Dermis microvascular lymphatic vessel endothelial cell (primary cell): ENCODE results near the gene OSGEP. TPM values are rescaled to one million over a fixed set of nuclear protein-coding genes. Genes with fewer than 3 reads are reported as not detected.
"Not testable (repeated sequence)": the region's sequence is repeated elsewhere in the genome, so short reads cannot be mapped to it uniquely, and the experiment has no call there.

Source experiments
- DNase-seq, 2 donors: peaks; one replicate each; pipeline versions ENCODE4 v3.0.0 to v3.0.0-alpha.2; 2010; ENCODE audit warnings: low read depth in 2 of 2
- total RNA-seq: library from RNA; depleted of rRNA; stranded (reverse); fragments of >200 nt; gene quantifications from 2 replicates; pipeline ENCODE4 v1.2.1, GENCODE V29; 2014

OSGEP gene
- total RNA-seq, 1 donor from 2014 or later, result 54.9 TPM

GRCh38 chr14:20469890-20470602 lies 15.4 kb upstream of the OSGEP start:
- DNase-seq, result peak; percentile 27 to 85

DNA sequence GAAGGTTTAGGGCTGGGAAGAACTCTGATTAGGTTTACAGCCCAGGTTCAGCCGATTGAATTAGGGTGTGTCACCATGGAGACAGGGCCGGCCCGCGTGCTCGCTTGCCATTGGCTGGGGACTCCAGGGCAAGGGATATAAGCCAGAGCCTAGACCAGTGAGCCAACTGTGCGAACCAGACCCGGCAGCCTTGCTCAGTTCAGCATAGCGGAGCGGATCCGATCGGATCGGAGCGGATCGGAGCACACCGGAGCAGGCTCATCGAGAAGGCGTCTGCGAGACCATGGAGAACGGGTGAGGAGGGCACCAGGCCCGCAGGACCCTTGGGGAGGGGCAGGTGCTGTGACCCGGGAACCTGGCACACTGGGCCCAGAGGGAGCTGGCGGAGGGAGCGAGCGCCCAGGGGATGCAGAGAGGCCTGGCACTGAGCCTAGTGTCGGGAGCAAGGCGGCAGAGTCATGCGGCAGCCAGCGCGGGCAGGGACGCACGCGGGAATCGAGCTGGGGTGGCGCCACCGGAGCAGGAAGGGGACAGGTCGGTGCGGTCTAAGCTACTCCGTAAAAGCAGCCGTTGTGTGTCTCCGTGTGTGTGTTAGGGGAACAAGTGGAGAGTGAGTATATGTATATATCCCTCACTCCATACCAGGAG lies 14.8 kb upstream of the OSGEP start, which contains the start of gene PNP:
Gene PNP (plus strand): TSS at position 165 of the 648 bp plus-strand sequence. CDS start 119 bp downstream, at position 284.
- peak; percentile 89 to 93 for DNase-seq

DNA sequence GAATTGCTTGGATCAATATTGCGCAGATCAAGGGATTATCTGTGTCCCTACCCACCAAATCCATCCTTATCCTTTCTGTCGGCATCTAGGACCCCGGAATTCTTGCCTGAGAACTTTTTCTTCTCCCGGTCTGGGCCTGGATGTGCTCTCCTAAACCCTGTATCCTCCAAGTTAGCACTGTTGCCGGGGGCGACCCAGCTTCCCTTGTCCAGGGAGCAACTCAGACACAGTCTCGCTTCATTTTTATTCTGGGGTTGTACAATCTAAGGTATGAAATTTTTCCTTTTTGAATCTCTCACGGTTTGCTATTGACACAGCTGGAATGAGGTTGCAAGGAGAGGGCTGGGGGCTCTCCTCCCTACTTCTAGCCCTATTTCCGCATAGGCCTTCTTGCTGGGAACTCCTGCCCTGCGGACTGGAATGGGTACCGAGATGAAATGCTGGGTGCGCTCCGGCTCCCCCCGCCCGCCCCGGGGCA lies 14.2 kb upstream of the OSGEP start:
- no peak for DNase-seq

GRCh38 chr14:20461225-20462141 lies 6.9 kb upstream of the OSGEP start, which contains the start of gene PIP4P1:
PIP4P1 (minus strand) TSS chr14:20461434; CDS start chr14:20461325, 109 bp downstream.
- DNase-seq, result peak; percentile 100

DNA sequence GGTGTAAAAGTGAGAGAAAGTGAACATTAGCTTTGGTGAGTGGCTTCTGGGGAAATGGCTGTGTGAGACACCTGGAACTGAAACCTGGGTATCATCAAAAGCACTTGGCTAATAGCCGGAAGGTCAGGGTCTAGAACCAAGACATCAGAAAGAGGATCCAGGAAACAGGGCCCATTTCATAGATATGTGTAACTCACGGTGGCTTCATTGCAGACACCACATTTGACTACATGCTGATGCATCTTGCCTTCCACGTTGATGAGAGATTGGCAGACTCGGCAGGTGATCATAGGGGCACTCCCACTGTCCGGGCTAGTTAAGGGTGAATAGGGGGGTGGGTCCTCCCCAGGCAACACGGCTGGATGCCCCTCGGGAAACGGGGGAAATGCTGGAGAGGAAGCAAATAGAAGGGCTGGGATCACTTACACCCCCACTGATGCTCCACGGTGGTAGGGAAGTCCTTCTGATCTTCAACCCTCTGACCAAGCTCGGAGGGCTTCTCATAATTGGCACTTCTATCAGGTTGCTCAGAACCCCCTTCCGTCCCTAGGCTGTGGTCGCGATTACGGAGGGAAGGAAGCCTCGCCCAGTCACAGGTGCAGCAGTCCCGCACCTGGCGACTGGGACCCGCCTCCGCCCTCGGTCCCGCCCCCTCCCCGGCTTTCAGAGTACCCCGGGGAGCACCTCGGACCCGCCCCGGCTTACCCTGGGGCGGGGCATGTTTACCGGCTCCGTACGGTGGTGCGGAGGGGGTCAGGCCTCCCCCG lies 6.0 kb upstream of the OSGEP start:
- peak in 1 of 2 donors; percentile 7 for DNase-seq

DNA sequence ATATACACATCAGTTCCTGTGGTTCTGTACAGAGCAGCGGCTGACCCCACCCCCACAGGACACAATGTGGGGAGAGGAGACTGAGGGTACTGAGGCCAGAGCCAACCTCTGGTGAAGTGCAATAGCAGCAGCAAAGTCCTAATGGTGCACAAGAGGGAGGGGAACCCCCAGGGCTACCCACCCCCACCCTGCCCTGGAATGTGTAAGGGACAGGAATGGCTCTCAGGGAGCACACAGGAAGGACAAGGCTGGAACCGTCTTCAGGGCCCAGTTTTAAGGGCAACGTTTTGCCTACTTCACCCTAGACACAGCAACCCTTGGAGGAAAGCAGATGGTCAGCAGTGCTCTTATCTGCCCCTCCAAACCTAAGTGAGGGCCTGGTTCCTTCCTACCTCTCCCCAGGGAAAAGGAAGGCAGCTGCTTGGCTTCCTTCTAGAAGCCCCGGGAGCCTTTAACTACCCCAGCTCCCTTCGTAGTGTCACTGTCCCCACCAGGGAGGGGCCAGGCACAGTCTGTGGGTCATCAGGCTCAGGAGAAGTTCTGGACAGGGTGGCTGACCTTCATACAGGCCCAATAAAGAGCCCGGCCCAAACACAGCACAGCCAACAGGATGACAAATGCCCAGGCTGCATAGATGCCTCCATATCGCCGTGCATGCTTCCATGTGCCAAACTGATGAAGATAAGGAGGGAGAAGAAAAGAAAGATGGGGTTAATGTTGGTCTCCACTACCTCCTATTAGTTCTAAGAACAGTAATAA lies 3.6 kb upstream of the OSGEP start:
- no peak for DNase-seq

- DNase-seq, result no peak
Observed at GRCh38 chr14:20456971-20457370, 2.4 kb upstream of the OSGEP start.

DNA sequence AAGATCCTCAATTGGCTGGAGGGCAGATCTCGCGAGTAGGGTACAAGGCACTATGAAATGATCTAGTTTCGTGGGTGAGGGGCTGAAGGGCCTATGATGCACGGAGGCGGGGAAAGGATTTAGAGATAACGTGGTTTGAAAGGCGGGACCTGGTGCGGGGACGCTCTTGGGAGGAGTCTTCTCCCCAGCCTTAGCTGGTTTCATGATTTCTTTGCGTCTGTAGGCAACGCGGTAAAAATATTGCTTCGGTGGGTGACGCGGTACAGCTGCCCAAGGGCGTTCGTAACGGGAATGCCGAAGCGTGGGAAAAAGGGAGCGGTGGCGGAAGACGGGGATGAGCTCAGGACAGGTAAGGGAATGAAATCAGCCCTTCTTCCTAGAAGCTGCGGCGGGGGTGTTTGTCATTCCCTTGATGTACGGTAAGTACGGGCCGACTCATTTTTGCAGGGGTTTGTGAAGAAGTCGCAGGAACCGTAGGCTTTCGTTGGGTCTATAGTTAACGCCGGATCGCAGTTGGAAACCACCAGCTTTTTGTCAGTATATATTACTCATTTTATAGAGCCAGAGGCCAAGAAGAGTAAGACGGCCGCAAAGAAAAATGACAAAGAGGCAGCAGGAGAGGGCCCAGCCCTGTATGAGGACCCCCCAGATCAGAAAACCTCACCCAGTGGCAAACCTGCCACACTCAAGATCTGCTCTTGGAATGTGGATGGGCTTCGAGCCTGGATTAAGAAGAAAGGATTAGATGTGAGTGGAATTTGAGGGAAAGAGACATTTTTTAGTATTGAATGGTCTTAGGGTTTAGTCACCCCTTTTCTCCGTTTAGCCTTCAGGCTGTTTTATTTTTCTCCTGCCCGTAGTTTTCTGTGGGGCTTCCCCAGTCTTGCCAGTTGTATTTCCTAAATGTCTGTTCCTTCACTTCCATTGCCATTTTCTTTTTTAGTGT lies 1.0 kb upstream of the OSGEP start:
- peak in 1 of 2 donors; percentile 92 for DNase-seq

GRCh38 chr14:20452831-20453230 lies 1.8 kb downstream of the OSGEP start:
- not testable (repeated sequence) for DNase-seq

DNA sequence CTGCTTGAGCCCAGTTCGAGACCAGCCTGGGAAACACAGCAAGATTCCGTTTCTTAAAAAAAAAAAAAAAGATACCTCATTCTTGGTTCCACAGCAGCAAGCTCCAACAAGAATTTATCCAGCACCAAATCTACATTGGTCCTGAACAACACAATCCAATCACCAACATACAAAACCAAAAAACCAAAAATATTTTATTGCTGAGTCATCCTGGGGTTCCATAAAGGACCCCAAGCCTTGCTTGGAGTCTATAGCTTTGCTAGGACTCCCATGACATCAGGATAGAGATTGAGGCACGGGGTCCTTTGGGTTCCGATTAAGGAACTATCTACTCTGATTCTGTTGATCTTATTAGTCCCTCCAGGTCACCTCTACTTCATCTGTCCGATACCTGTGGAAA lies 7.7 kb downstream of the OSGEP start:
- DNase-seq, result no peak

GRCh38 chr14:20443650-20444049 lies 11.0 kb downstream of the OSGEP start:
- not testable (repeated sequence) for DNase-seq

- DNase-seq, result no peak
Observed at GRCh38 chr14:20441461-20441860, 13.2 kb downstream of the OSGEP start.

DNA sequence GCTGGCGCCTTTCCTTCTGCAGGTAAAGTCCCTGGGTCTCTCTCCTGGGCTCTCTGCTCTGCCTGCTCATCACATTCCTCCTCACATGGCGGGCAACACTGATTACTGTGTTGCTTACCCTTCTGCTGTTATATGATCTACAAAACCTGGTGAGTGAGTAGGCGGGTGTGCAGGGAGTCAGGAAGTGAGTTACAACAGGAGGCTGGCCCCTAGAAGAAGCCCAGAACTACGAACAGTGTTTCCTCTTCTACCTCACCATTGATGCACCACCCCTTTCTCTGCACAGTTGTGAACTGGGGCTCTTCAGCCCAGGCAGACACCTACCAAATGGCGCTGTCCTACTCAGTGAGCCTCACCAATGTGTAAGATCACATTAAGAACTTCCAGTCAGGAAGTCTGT lies 13.7 kb downstream of the OSGEP start:
- peak; percentile 27 to 49 for DNase-seq

- no peak for DNase-seq
Observed at GRCh38 chr14:20440465-20440864, 14.1 kb downstream of the OSGEP start.

DNA sequence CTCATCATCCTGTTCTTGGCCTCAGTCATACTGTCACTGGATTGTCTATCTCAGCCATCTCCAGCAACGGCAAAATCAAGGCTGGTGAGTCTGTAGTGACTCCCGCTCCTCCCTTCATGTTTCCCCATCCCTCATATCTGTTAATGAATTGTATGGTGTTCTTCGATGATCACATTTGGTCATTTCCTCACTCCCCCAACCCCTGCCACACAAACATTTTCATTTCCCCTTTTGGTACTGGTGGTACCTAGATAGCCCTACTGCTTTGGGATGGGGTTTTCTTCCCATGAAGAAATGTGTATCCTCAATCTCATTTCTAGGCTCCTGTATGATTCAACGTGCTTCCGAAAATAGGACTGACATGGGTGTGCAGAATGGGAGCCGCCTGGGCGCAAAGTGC lies 15.9 kb downstream of the OSGEP start:
- no peak for DNase-seq

GRCh38 chr14:20436363-20436755 lies 18.3 kb downstream of the OSGEP start:
- no peak for DNase-seq

DNA sequence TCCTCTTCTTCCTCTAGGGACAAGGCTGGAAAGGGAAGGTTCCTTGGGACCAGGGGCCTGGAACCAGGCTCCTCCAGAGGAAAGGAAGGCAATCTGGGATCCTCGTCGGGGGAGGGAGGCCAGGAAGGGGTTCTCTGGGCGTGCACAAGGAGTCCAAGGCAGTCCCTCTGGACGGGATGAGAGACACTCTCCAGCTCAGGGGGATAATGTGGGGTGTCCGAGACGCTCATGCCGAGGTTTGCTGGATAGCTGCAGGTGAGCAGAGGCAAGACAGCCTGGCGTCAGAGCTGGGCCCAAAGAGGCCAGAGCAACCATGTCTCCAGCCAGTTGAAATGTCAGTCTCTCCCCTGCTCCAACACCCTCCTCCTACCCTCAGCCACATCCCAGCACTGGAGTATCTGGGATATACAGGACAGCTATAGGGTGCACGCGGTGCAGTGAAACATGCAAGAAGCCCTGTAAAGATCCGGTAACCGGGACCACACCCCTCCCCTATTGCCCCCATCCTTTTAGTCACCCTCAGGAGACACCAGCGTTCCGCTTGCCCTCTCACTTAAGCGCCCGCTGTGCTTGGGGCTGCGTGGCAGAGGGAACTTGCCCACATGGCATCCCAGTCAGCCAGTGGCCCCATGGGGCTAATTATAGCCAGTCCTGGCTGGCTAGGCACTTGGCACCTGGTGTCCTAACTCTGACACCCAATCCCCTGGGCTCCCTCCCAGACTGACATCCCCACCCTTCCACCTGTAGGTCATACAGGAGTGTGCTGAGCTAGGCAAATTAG lies 18.8 kb downstream of the OSGEP start, which contains the start of gene KLHL33:
Gene KLHL33 (minus strand): TSS at position 585 of the 781 bp plus-strand sequence. CDS start 355 bp downstream, at position 230.
- no peak for DNase-seq
